Heart left ventricle (tissue), 16 donors: ENCODE measurements around the gene KIAA1217. TPM values are rescaled to one million over a fixed set of nuclear protein-coding genes. Genes with fewer than 3 reads are reported as not detected.
A peak's percentile ranks its signal among the peaks of the same experiment; 100 is the strongest.

Source experiments
- ATAC-seq, 4 donors: fragments of 200-7000 bp; cut with Tn5 transposase; one replicate each; pipeline ENCODE4 v1.9.1; 2020 to 2022; ENCODE audit warnings: moderate library complexity in 4 of 4, mild to moderate bottlenecking in 3 of 4, moderate number of reproducible peaks in 1 of 4
- DNase-seq, 5 donors: peaks; one replicate each; pipeline ENCODE4 v3.0.0-alpha.2; 2020
- H3K27ac ChIP-seq, 12 donors: fragments of 200-600 bp; sonication (generic) in 4 of 12; one replicate each; pipeline versions ENCODE4 v1.5.0 to v1.8.0; 2016 to 2022; ENCODE audit warnings: mild to moderate bottlenecking in 2 of 12
- H3K27me3 ChIP-seq, 9 donors: fragments of 200-600 bp; sonication (generic) in 2 of 9; one replicate each; pipeline versions ENCODE4 v1.5.1 to v1.8.0; 2016 to 2022; ENCODE audit warnings: mild to moderate bottlenecking in 3 of 9
- H3K36me3 ChIP-seq, 9 donors: fragments of 200-600 bp; sonication (generic) in 2 of 9; one replicate each; pipeline versions ENCODE4 v1.5.0 to v1.8.0; 2018 to 2022; ENCODE audit warnings: mild to moderate bottlenecking in 2 of 9
- H3K4me1 ChIP-seq, 12 donors: fragments of 200-600 bp; sonication (generic) in 4 of 12; one replicate each; pipeline versions ENCODE4 v1.5.0 to v1.8.0; 2016 to 2022; ENCODE audit warnings: mild to moderate bottlenecking in 3 of 12
- H3K4me3 ChIP-seq, 12 donors: fragments of 200-600 bp; sonication (generic) in 4 of 12; one replicate each; pipeline versions ENCODE4 v1.5.0 to v1.8.0; 2017 to 2022; ENCODE audit warnings: mild to moderate bottlenecking in 9 of 12, moderate library complexity in 4 of 12
- H3K9me3 ChIP-seq, 12 donors: fragments of 200-600 bp; sonication (generic) in 4 of 12; one replicate each; pipeline versions ENCODE4 v1.5.0 to v1.8.0; 2016 to 2022; ENCODE audit warnings: mild to moderate bottlenecking in 1 of 12
- CTCF ChIP-seq, 12 donors: fragments of 200-600 bp; sonication (generic) in 4 of 12; IDR thresholded peaks; one replicate each; pipeline versions ENCODE4 v1.5.0 to v1.8.0; 2018 to 2022; ENCODE audit warnings: antibody characterized with exemption in 12 of 12, mild to moderate bottlenecking in 5 of 12
- POLR2A ChIP-seq, 2 donors: fragments of 450-650 bp; IDR thresholded peaks; one replicate each; pipeline ENCODE4 v1.6.1; 2017; ENCODE audit warnings: antibody characterized with exemption in 2 of 2, mild to moderate bottlenecking in 2 of 2, moderate library complexity in 2 of 2
- WGBS, 4 donors: extraction: QIAGEN DNeasy Blood & Tissue Kit in 2 of 4; methylation state at CpG; one replicate each; pipeline versions ENCODE4 v1.1.5 to v1.1.7; 2013 to 2018; 5-methylcytosine and 5-hydroxymethylcytosine counted together
- intact Hi-C, 10 donors: fragments of 100-400 bp; cut with DNase I; formaldehyde crosslinking; loops; one replicate each; pipeline versions ENCODE4 v1.11.1 to v1.14.2; 2022
- polyA plus RNA-seq, 2 donors: library from polyadenylated mRNA; stranded (reverse); fragments of 200-250 nt; gene quantifications; one replicate each; pipeline ENCODE4 v1.2.3, GENCODE V29; 2013
- total RNA-seq, 9 donors: library from RNA; depleted of rRNA in 2 of 9; stranded (reverse); fragments of >200 nt in 2 of 9; fragmentation: NEBNext Ultra II Directional in 3 of 9; extraction: Animal tissue kit (Norgen Biotek cat#: 25700) in 3 of 9; gene quantifications; one replicate each; pipeline versions ENCODE4 v1.1.0 to v1.2.4, GENCODE V29; 2016 to 2023
- donor health status: ischemic (EF 13 %, LVEDD 7.1; RV severe dilation, severe dysfunction).
- donor health status: healthy with polysubstance abuse.
- donor health status: DM: no; HTN: yes; CAD: no.
- donor health status: DM: no; HTN: no; CAD: no.
- donor health status: ischemic (EF 25% LVEDD 6.9; RV normal size, moderate dysfunction).
- donor health status: ischemic (EF 25% LVEDD 5.7; RV mildly dilated, moderate dysfunction).
- donor health status: healthy.
- donor health status: DM: yes; HTN: yes; CAD: no.
- donor health status: ischemic (EF 35%, LVEDD 5.7; RV mildly dilated, moderate dysfunction).
- donor health status: nonischemic (EF 11% LVEDD 7.7; RV severe dilation, severe dysfunction).
- donor health status: DM: yes; HTN: yes; CAD: no.
- donor health status: PGD.
- donor health status: ischemic (EF 29% LVEDD 5.4; RV normal size, mild dysfunction).
- donor health status: nonischemic (EF 23%, LVEDD 6.1; RV moderate dilation, normal function).

KIAA1217 gene
- total and polyA plus RNA-seq, 11 donors, result 12.7 to 66.7 (median 33.5) TPM

- intact Hi-C loops, result no loop called here
- 36 to 54% (median 48%) methylated on average over 5 of the region's 5 CpGs for WGBS, 4 donors
- peak in 2 of 4 donors; percentile 17 to 43 for ATAC-seq
These were observed 276.4 kb downstream of the KIAA1217 start for GRCh38 chr10:24485304-24485703.

GRCh38 chr10:24488631-24489030, 279.7 kb downstream of the KIAA1217 start:
- ATAC-seq (no peak), DNase-seq (no peak)
- no peaks in the 10 kb centered on the region for H3K9me3 ChIP-seq
- no peak overlapping the region for H3K27ac ChIP-seq
- WGBS, 4 donors, result 75 to 85% (median 80%) methylated on average over 5 of the region's 5 CpGs
- intact Hi-C loops, result no loop called here
- no peak for TF ChIP-seq CTCF (IDR thresholded peaks at IDR 0.05)
- no peak for TF ChIP-seq POLR2A (IDR thresholded peaks at IDR 0.05)
- H3K36me3 ChIP-seq, result peaks cover 0 to 36% (median 6%) of the 10 kb centered on the region in 9 donors
- no peak overlapping the region for H3K4me3 ChIP-seq
- H3K4me1 ChIP-seq, result peaks cover 0 to 16% (median 3%) of the 10 kb centered on the region in 12 donors
- H3K27me3 ChIP-seq, result no peaks in the 10 kb centered on the region

More at GRCh38 chr10:24485304-24485703, 276.4 kb downstream of the KIAA1217 start:
- Histone ChIP-seq H3K27me3 (no peaks in the 10 kb centered on the region), H3K27ac (peak overlapping the region in 1 of 12 donors; percentile 2), H3K36me3 (peaks cover 0 to 33% (median 6%) of the 10 kb centered on the region in 9 donors), H3K4me1 (peaks cover 0 to 19% (median 5%) of the 10 kb centered on the region in 12 donors), H3K9me3 (no peaks in the 10 kb centered on the region), H3K4me3 (no peak overlapping the region)
- peak in 1 of 5 donors; percentile 37 for DNase-seq
- no peak for TF ChIP-seq CTCF (IDR thresholded peaks at IDR 0.05)
- no peak for TF ChIP-seq POLR2A (IDR thresholded peaks at IDR 0.05)

- Histone ChIP-seq H3K36me3 (peaks cover 0 to 49% (median 25%) of the 10 kb centered on the region in 9 donors), H3K9me3 (no peaks in the 10 kb centered on the region), H3K27ac (no peak overlapping the region), H3K4me1 (peaks cover 0 to 6% (median 0%) of the 10 kb centered on the region in 12 donors), H3K27me3 (no peaks in the 10 kb centered on the region), H3K4me3 (no peak overlapping the region)
- TF ChIP-seq POLR2A (IDR thresholded peaks at IDR 0.05), result no peak
- no peak for TF ChIP-seq CTCF (IDR thresholded peaks at IDR 0.05)
- 58 to 76% (median 64%) methylated on average over 4 of the region's 4 CpGs for WGBS, 4 donors
- intact Hi-C loops, result no loop called here
- no peak for ATAC-seq
- no peak for DNase-seq
These were observed 284.2 kb downstream of the KIAA1217 start for GRCh38 chr10:24493165-24493564.

- no peaks in the 10 kb centered on the region for H3K9me3 ChIP-seq
- ATAC-seq, result no peak
- DNase-seq, result no peak
- H3K4me3 ChIP-seq, result no peak overlapping the region
- 92 to 94% (median 93%) methylated on average over 8 of the region's 8 CpGs for WGBS, 4 donors
- H3K27ac ChIP-seq, result no peak overlapping the region
- intact Hi-C loops, result no loop called here
- peaks cover 0 to 6% (median 0%) of the 10 kb centered on the region in 12 donors for H3K4me1 ChIP-seq
- H3K36me3 ChIP-seq, result peaks cover 0 to 57% (median 25%) of the 10 kb centered on the region in 9 donors
- no peaks in the 10 kb centered on the region for H3K27me3 ChIP-seq
- TF ChIP-seq CTCF (IDR thresholded peaks at IDR 0.05) (no peak), POLR2A (IDR thresholded peaks at IDR 0.05) (no peak)
These were observed 285.3 kb downstream of the KIAA1217 start for GRCh38 chr10:24494236-24494635.
